ELR (cell line): ENCODE data around the gene NT5DC2.

Experiments used
- DNase-seq: peaks from one replicate; pipeline ENCODE4 v3.0.0-alpha.2; 2015; ENCODE audit warnings: low read depth

NT5DC2 gene

GRCh38 chr3:52524752-52525679 is 8.6 kb downstream of the NT5DC2 start:
- no peak for DNase-seq

GRCh38 chr3:52524258-52524751 is 9.4 kb downstream of the NT5DC2 start:
- DNase-seq: no peak

GRCh38 chr3:52523386-52524257 is 10.0 kb downstream of the NT5DC2 start:
- DNase-seq: no peak

DNA sequence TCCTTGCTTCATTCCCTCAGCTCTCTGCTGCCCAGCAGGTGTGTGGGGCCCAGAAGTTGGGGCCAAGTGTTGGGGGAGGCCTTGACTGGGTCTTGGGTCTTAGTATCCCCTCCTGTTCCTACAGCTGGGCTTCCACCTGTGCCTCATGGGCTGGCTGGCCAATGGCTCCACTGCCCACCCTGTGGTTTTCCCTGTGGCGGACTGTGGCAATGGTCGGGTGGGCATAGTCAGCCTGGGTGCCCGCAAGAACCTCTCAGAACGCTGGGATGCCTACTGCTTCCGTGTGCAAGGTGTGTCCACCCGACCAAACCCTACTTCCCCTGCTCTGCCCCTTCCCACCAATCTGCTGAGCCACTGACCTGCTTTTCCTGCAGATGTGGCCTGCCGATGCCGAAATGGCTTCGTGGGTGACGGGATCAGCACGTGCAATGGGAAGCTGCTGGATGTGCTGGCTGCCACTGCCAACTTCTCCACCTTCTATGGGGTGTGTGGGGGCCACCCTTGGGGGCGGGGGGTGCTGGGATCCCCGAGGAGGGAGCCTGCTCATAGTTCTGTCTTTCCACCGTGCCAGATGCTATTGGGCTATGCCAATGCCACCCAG is 10.9 kb downstream of the NT5DC2 start:
- no peak for DNase-seq

GRCh38 chr3:52521881-52522650 is 11.6 kb downstream of the NT5DC2 start:
- no peak for DNase-seq

DNA sequence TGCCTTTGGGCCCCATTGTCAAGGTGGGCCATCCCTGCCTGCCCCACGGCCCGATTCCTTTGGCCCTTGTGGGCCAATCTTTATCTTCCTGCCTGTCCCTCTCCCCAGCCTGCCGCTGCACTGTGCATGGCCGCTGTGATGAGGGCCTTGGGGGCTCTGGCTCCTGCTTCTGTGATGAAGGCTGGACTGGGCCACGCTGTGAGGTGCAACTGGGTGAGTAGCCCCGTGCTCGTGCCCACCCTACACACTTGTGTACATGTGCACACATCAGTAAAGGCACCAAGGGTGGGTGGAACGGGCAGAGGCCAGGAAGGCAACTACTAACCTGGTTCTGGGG is 12.2 kb downstream of the NT5DC2 start:
- DNase-seq: no peak

GRCh38 chr3:52520716-52521487 is 12.8 kb downstream of the NT5DC2 start:
- no peak for DNase-seq

GRCh38 chr3:52520141-52520667 is 13.5 kb downstream of the NT5DC2 start:
- DNase-seq: no peak

GRCh38 chr3:52519445-52520140 is 14.1 kb downstream of the NT5DC2 start:
- DNase-seq: no peak

DNA sequence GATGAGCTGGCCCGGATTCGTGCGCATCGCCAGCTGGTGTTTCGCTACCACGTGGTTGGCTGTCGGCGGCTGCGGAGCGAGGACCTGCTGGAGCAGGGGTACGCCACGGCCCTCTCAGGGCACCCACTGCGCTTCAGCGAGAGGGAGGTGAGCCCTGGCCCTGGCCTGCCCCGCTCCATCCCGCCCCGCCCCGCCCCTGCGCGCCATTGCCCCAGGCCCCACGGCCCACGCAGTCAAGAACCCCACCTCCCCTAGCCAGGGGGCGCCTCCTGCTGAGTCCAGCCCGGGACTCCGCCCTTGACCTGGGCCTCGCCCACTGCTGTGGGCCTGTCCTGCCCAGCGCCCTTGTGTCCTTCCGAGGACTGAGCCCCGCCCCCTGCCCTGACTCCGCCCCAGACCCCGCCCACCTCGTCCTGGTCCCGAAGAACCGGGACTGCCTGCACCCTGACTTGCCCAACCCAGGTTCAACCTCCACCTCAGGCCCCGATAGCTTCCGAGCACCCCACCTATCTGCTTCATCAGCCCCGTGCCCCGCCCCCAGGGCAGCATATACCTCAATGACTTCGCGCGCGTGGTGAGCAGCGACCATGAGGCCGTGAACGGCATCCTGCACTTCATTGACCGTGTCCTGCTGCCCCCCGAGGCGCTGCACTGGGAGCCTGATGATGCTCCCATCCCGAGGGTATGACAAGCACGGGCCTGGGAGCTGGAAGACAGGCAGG is 14.8 kb downstream of the NT5DC2 start:
- DNase-seq: no peak

DNA sequence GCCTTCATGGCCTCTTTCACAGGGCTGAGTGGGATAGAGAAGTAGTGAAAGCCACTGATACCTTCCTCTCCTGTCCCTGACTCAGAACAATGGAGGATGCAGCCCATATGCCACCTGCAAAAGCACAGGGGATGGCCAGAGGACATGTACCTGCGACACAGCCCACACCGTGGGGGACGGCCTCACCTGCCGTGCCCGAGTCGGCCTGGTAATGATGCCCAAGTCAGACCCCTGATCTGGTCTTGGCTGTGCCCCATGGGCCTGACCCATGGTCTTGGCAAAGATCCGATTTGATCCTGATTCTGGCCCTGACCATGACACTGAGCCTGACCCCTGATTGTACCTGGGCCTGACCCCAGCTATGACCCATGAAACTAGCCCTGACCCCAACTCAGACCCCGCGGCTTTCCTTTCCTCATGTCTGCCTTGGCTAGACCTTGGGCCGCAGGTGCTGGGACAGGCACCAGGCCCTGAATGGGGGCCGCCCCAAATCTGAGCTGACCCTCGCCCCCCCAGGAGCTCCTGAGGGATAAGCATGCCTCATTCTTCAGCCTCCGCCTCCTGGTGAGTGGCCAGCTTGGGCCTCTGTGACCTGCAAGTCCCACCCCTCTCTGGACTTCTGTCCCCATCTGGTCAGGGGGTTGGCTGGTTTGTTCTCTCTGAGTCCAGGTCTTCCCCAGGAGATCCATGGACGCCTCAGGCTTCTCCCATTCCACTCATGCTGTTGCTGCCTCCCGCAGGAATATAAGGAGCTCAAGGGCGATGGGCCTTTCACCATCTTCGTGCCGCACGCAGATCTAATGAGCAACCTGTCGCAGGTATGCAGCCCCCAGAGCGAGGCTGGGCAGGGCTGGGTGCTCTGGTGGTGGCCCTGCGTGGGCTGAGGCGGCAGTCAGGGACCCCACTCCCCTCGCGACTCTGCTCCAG is 15.6 kb downstream of the NT5DC2 start:
- DNase-seq: no peak

GRCh38 chr3:52516509-52517195 is 17.0 kb downstream of the NT5DC2 start:
- DNase-seq: no peak

DNA sequence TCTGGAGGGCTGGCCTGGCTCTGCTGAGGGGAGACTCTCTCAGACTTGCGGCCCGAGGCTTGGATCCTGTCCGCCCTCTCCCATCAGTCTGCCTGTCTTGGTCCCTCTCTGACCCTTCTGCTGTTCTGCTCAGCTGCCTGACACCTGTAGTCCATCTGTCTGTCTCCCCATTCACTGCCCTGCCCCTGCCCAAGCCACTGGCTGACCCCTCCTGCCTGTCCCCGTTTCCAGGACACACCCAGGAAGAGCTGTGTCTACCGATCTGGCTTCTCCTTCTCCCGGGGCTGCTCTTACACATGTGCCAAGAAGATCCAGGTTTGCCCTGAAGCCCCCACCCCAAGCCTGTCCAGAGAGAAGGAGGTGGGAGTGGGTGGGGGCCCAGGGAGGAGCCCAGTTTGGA is 18.5 kb downstream of the NT5DC2 start:
- no peak for DNase-seq

GRCh38 chr3:52514576-52514975 is 19.1 kb downstream of the NT5DC2 start:
- DNase-seq: no peak

DNA sequence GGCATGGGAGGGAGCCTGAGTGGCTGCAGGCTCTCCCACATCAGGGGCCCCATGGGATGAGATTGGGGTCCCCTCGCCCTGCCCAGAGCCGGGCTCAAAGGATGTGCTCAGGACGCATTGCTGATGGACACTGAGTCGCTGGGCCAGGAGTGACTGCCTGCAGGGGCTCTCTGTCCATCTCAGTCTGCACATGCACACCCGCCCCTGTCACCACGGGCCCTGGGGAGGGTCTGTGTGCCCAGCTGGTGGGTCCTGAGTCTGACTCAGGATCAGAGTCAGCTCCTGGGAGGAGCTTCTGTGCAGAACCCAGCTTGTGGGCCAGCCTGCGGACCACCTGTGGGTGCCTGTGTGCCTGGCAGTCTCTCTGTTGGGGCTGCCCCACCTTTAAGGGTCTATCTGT is 20.4 kb downstream of the NT5DC2 start:
- no peak for DNase-seq

DNA sequence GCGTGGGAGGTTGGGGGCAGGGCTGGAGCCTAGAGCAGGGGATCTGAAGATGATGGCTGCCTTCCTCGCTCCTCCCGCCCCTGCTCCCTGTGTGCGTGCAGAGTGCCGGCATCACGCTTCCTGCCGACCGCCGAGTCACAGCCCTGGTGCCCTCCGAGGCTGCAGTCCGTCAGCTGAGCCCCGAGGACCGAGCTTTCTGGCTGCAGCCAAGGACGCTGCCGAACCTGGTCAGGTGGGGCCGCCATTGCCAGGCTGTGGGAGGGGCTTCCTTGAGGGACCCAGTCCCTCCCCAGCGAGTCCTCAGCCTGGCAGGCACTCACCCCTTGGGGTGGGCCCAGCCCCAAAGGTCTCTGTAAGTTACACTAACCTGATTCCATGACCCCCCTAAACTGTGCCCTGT is 20.9 kb downstream of the NT5DC2 start:
- no peak for DNase-seq

DNA sequence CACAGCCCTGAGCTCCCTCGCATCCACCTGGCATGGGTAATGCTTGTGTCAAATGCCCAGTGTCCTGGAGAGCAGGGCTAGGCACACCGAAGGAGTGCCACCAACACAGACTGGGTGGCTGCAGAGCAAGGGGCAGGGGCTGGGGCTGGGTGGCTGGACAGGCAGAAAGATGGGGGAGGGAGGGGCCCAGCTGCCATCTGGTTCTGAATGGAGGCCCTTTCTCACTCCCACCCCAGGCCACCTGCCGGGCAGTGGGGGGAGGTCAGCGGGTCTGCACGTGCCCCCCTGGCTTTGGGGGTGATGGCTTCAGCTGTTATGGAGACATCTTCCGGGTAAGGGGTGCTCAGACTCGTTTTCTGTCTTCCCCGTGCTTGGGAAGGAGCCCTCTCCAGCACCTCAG is 21.6 kb downstream of the NT5DC2 start:
- no peak for DNase-seq

GRCh38 chr3:52511509-52511908 is 22.1 kb downstream of the NT5DC2 start:
- no peak for DNase-seq
